ENCODE data around the gene SYNE2. TPM values are rescaled to one million over a fixed set of nuclear protein-coding genes. Genes with fewer than 3 reads are reported as not detected.
"Not testable (repeated sequence)": the region's sequence is repeated elsewhere in the genome, so short reads cannot be mapped to it uniquely, and the experiment has no call there.

The SYNE2 gene
- total RNA-seq, 1 donor from 2014 or later, result 186 TPM

- intact Hi-C loops (cut with micrococcal nuclease), result no loop called here
- peaks cover 54% of the 10 kb centered on the region for H3K4me1 ChIP-seq
- no peak for TF ChIP-seq CTCF (IDR thresholded peaks at IDR 0.05; ENCODE audit: borderline replicate concordance)
- H3K4me3 ChIP-seq, result no peak overlapping the region
- H3K27ac ChIP-seq (replicated peaks), result no peak overlapping the region
- H3K9me3 ChIP-seq (replicated peaks), result no peaks in the 10 kb centered on the region
- no peak for DNase-seq
- peaks cover 46% of the 10 kb centered on the region for H3K36me3 ChIP-seq
- H3K27me3 ChIP-seq (ENCODE audit: low read depth), result no peaks in the 10 kb centered on the region
Observed at GRCh38 chr14:64208261-64208660, 355.5 kb downstream of the SYNE2 start.

DNA sequence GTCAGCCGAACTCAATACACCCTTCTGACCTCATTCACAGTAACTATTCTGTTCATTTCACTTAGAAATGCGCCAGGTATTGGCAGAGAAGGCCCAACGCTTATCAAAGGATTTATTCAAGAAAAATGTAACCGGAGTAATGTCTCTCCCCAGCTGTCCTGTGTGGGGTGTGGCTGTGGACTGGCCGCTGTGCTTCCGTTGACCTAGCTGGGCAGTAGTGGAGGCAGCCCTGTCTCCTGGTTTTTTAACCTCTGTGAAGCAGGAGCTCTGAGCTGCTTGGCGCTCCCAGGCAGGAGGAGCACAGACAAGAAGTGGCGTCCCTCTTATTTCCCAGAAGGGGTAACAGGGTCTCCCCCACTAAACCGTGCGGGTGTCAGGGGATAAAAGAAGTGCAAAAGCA lies 356.2 kb downstream of the SYNE2 start:
- DNase-seq, result no peak

GRCh38 chr14:64209444-64210131 lies 356.8 kb downstream of the SYNE2 start:
- Histone ChIP-seq H3K27me3 (ENCODE audit: low read depth) (no peaks in the 10 kb centered on the region), H3K27ac (replicated peaks) (peak overlapping the region; percentile 78), H3K4me3 (peak overlapping the region; percentile 47), H3K9me3 (replicated peaks) (no peaks in the 10 kb centered on the region), H3K4me1 (peaks cover 62% of the 10 kb centered on the region), H3K36me3 (peaks cover 53% of the 10 kb centered on the region)
- TF ChIP-seq CTCF (IDR thresholded peaks at IDR 0.05; ENCODE audit: borderline replicate concordance), result no peak
- intact Hi-C loops (cut with micrococcal nuclease), result no loop called here
- peak; percentile 64 for DNase-seq

More for the DNA sequence above, 356.2 kb downstream of the SYNE2 start:
- no peaks in the 10 kb centered on the region for H3K27me3 ChIP-seq (ENCODE audit: low read depth)
- no peak for TF ChIP-seq CTCF (IDR thresholded peaks at IDR 0.05; ENCODE audit: borderline replicate concordance)
- H3K4me3 ChIP-seq, result peak overlapping the region; percentile 47
- H3K36me3 ChIP-seq, result peaks cover 47% of the 10 kb centered on the region
- H3K4me1 ChIP-seq, result peaks cover 56% of the 10 kb centered on the region
- intact Hi-C loops (cut with micrococcal nuclease), result no loop called here
- no peaks in the 10 kb centered on the region for H3K9me3 ChIP-seq (replicated peaks)
- peak overlapping the region; percentile 78 for H3K27ac ChIP-seq (replicated peaks)

- TF ChIP-seq CTCF (IDR thresholded peaks at IDR 0.05; ENCODE audit: borderline replicate concordance), result no peak
- intact Hi-C loops (cut with micrococcal nuclease), result no loop called here
- Histone ChIP-seq H3K4me3 (peak overlapping the region; percentile 47), H3K27ac (replicated peaks) (peak overlapping the region; percentile 78), H3K36me3 (peaks cover 58% of the 10 kb centered on the region), H3K9me3 (replicated peaks) (no peaks in the 10 kb centered on the region), H3K4me1 (peaks cover 69% of the 10 kb centered on the region), H3K27me3 (ENCODE audit: low read depth) (no peaks in the 10 kb centered on the region)
- DNase-seq, result no peak
Observed at GRCh38 chr14:64210216-64210615, 357.4 kb downstream of the SYNE2 start.

DNA sequence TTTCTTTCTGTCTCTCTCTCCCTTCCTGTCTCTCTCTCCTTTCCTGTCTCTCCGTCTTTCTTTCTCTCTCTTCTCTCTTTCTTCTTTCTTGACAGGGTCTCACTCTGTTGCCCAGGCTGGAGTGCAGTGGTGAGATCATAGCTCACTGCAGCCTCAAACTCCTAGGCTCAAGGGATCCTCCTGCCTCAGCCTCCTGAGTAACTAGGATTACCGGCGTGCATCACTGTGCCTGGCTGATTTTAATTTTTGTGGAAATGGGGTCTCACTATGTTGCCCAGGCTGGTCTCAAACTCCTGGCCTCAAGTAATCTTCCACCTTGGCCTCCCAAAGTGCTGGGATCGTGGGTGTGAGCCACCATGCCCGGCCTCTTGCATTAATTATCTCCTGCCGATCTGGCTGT lies 358.1 kb downstream of the SYNE2 start:
- Histone ChIP-seq H3K27ac (replicated peaks) (peak overlapping the region; percentile 78), H3K36me3 (peaks cover 65% of the 10 kb centered on the region), H3K4me1 (peaks cover 72% of the 10 kb centered on the region)
- intact Hi-C loops (cut with micrococcal nuclease); H3K4me3 ChIP-seq; DNase-seq; H3K9me3 ChIP-seq (replicated peaks); H3K27me3 ChIP-seq (ENCODE audit: low read depth): not testable (repeated sequence)

DNA sequence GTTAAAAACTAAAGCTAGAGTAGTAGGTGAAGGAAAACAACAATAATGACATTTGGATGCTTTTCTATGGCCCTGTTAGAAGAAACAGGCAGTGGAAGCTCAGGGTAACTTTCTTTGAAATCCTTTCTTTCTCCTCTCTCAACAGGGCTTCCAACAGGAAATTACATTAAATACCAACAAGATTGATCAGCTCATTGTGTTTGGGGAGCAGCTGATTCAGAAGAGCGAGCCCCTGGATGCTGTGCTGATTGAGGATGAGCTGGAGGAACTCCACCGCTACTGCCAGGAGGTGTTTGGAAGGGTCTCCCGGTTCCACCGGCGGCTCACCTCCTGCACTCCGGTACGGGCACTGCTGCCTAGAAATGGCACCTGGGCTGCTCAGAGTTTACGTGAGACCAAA lies 359.9 kb downstream of the SYNE2 start:
- H3K36me3 ChIP-seq, result peaks cover 81% of the 10 kb centered on the region
- intact Hi-C loops (cut with micrococcal nuclease), result no loop called here
- H3K27me3 ChIP-seq (ENCODE audit: low read depth), result no peaks in the 10 kb centered on the region
- peaks cover 80% of the 10 kb centered on the region for H3K4me1 ChIP-seq
- no peak overlapping the region for H3K4me3 ChIP-seq
- no peaks in the 10 kb centered on the region for H3K9me3 ChIP-seq (replicated peaks)
- H3K27ac ChIP-seq (replicated peaks), result peak overlapping the region; percentile 94
- no peak for DNase-seq
- TF ChIP-seq CTCF (IDR thresholded peaks at IDR 0.05; ENCODE audit: borderline replicate concordance), result no peak
